ENCODE data around the gene CFAP99.

- TF ChIP-seq CTCF (conservative IDR thresholded peaks at IDR 0.05; ENCODE audit: low read depth, low read length) (no peak), POLR2A (IDR thresholded peaks at IDR 0.05; ENCODE audit: low read depth, low read length) (no peak), MAFK (IDR thresholded peaks at IDR 0.05; ENCODE audit: low read depth, low read length) (no peak), SMC3 (IDR thresholded peaks at IDR 0.05; ENCODE audit: low read depth, low read length) (no peak), MAZ (IDR thresholded peaks at IDR 0.05; ENCODE audit: borderline replicate concordance, low read depth, low read length) (no peak), RFX5 (IDR thresholded peaks at IDR 0.05; ENCODE audit: low read depth, low read length) (no peak), MXI1 (IDR thresholded peaks at IDR 0.05; ENCODE audit: borderline replicate concordance, low read depth, low read length) (no peak), RAD21 (IDR thresholded peaks at IDR 0.05; ENCODE audit: low read length) (no peak)
These were observed 63.4 kb downstream of the CFAP99 start for GRCh38 chr4:2482192-2482591.

Data from IMR-90 (cell line).